NB4 (cell line): Measurements from ENCODE around the gene NRDC.

Experiments used
- MYC ChIP-seq: IDR thresholded peaks from 2 replicates; pipeline ENCODE4 v1.6.1; 2011; ENCODE audit warnings: low read depth, low read length
- POLR2A ChIP-seq: IDR thresholded peaks from 2 replicates; pipeline ENCODE4 v1.6.1; 2011; ENCODE audit warnings: mild to moderate bottlenecking; ENCODE audit not compliant: insufficient read length; ENCODE audit errors: extremely low read depth
- TF ChIP-seq, protein P1 (sequence below): IDR thresholded peaks from one replicate; pipeline ENCODE4 v1.5.1; 2012; ENCODE audit warnings: low read depth, low read length

GRCh38 chr1:51789342-51789741, 89.2 kb downstream of the NRDC start:
- TF ChIP-seq, protein P1, sequence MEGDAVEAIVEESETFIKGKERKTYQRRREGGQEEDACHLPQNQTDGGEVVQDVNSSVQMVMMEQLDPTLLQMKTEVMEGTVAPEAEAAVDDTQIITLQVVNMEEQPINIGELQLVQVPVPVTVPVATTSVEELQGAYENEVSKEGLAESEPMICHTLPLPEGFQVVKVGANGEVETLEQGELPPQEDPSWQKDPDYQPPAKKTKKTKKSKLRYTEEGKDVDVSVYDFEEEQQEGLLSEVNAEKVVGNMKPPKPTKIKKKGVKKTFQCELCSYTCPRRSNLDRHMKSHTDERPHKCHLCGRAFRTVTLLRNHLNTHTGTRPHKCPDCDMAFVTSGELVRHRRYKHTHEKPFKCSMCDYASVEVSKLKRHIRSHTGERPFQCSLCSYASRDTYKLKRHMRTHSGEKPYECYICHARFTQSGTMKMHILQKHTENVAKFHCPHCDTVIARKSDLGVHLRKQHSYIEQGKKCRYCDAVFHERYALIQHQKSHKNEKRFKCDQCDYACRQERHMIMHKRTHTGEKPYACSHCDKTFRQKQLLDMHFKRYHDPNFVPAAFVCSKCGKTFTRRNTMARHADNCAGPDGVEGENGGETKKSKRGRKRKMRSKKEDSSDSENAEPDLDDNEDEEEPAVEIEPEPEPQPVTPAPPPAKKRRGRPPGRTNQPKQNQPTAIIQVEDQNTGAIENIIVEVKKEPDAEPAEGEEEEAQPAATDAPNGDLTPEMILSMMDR, result no peak
- no peak for TF ChIP-seq POLR2A
- no peak for TF ChIP-seq MYC
